ENCODE measurements around the gene PIP5KL1.
A peak's percentile ranks its signal among the peaks of the same experiment; 100 is the strongest.

The PIP5KL1 gene

DNA sequence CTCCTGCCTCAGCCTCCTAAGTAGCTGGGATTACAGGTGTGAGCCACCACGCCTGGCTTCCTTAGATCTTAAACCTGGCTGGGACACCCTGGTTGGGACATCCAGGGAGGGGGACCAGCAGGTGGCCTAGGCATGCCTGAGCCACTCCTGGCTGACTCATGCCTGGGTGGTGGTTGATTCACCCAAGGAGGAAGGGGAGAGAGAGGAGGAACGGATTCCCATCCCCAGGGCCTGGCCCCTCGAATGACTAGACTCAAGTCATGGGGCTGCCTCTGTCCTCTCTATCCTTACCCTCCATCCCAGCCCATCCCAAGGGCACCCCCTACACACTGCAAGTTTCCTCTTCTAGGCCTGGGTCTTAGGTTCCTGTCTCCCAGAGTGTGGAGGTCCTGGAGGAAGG lies 37.5 kb upstream of the PIP5KL1 start:
- no peak for DNase-seq

GRCh38 chr9:127967151-127967809 lies 36.7 kb upstream of the PIP5KL1 start:
- DNase-seq: no peak

- DNase-seq: no peak
Observed at GRCh38 chr9:127966416-127967150, 36.0 kb upstream of the PIP5KL1 start.

DNA sequence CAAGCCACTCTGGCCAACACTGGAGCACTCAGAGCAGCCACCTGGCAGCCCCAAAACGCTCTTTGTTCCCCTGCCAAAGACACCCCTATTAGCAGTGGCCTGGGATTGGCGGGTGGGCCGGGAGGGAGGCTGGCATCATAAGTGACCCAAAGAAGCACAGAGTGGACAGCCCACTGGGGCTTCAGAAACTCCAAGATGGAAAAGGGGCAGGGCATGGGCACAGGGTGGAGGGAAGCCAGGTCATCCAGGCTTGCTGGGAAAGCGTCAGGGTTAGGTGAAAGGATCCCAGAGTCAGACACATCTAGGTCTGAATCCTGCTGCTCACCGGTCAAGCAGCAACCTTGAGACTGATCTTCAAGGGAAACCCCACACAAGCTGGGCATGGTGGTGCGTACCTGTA lies 35.4 kb upstream of the PIP5KL1 start:
- no peak for DNase-seq

- DNase-seq: no peak
Observed at GRCh38 chr9:127963359-127964064, 32.9 kb upstream of the PIP5KL1 start.

DNA sequence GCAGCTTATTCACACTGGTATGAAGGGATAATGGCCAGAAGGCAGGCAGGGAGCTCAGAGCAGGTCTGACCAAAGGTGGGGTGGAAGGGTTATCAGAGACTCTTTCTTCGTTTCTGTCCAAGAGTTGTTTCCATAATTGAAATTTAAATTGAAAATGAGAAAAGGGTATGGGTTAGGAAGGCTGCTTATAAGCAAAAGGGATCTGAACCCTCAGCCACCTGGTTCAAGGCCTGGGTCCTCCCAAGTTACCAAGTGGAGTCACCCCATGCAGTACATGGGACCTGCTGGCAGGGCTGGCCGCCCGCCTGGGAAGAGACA lies 32.4 kb upstream of the PIP5KL1 start:
- no peak for DNase-seq

- DNase-seq: no peak
Observed at GRCh38 chr9:127962278-127962677, 31.7 kb upstream of the PIP5KL1 start.

DNA sequence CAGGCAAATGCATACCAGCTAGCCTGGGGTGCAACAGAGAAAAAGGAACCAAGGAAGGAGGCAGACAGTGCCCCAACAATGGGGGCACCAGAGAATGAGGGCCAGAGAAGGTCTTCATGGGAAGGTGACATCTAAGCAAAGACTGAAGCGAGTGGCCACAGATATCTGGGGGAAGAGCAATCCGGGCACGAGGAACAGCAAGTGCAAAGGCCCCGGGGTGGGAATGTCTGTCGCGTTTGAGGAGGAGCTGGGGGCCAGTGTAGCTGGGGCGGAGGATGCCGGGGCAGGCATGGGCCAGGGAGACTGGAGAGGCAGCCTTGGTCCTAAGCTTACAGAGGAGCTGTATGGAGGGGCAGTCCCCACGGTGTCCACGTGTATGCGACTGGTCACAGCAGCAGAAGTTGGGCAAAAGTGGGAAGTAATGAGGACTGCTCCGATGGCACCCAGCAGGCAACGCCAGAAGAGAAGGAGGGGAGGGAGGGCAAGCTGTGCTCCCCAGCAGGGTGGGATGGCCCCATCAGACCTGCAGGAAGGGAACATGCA lies 31.1 kb upstream of the PIP5KL1 start:
- DNase-seq: no peak

- DNase-seq: no peak
Observed at GRCh38 chr9:127961155-127961490, 30.5 kb upstream of the PIP5KL1 start.

GRCh38 chr9:127960410-127961154 lies 30.0 kb upstream of the PIP5KL1 start:
- DNase-seq: no peak

DNA sequence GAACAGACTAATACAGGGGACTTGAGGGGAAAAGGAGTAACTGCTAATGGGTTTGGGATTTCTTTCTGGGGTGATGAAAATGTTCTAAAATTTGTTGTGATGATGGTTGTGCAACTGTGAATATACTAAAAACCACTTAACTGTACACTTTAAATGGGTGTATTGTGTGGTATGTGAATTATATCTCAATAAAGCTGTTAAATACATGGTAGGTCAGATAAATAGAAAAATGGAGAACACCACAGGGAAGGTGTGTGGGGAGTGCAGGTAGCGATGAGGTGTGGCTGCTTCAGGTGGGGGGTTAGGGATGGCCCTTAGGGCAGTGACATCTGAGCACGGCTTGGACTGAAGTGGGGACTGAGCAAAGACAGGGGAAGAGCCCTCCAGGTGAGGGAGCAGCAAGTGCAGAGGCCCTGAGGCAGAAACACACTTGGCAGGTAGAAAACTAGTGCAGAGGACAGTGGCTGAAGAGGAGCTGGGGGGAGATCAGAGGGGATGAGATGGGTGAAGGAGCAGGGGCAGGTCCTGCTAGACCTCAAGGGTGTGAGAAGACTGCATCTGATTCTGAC lies 29.3 kb upstream of the PIP5KL1 start:
- no peak for DNase-seq

GRCh38 chr9:127959398-127959797 lies 28.8 kb upstream of the PIP5KL1 start:
- no peak for DNase-seq

DNA sequence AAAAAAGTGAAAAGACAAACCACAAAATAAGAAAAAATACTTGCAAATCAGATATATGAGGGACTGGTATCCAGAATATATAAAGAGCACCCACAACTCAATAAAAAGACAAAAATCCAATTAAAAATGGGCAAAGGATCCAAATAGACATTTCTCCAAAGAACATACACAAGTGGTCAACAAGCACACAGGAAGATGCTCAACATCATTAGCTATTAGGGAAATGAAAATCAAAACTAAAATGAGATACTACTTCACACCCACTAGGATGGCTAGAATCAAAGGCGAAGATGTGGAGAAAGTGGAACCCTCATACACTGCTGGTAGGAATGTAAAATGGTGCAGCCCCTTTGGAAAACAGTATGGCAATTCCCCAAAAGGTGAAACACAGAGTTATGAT lies 28.2 kb upstream of the PIP5KL1 start:
- no peak for DNase-seq

GRCh38 chr9:127955294-127956015 lies 24.9 kb upstream of the PIP5KL1 start:
- peak in 4 of 5 experiments; percentile 66 to 82 (median 74) for DNase-seq

DNA sequence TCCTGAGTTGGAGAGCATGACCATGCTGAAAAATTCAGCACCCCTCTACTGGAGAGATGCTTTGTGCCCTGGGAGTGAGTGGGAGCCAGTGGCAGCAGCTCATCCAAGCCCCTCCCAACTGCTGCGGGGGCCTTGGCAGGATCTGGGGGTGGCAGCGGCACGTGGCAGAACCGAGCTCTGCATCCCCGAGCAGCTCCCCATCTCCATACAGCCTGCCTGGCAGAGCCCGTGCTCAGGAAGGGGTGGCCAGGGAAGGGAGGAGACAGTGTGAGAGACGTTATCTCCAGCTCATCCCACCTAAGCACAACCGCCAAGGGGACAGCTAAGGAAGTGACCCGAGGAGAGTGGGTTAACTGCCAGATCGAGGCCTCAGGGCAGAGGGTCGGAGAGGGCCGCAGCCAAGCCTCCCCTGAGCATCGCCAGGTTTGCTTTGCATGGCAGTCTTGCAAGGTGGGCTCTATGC lies 24.3 kb upstream of the PIP5KL1 start:
- no peak for DNase-seq

DNA sequence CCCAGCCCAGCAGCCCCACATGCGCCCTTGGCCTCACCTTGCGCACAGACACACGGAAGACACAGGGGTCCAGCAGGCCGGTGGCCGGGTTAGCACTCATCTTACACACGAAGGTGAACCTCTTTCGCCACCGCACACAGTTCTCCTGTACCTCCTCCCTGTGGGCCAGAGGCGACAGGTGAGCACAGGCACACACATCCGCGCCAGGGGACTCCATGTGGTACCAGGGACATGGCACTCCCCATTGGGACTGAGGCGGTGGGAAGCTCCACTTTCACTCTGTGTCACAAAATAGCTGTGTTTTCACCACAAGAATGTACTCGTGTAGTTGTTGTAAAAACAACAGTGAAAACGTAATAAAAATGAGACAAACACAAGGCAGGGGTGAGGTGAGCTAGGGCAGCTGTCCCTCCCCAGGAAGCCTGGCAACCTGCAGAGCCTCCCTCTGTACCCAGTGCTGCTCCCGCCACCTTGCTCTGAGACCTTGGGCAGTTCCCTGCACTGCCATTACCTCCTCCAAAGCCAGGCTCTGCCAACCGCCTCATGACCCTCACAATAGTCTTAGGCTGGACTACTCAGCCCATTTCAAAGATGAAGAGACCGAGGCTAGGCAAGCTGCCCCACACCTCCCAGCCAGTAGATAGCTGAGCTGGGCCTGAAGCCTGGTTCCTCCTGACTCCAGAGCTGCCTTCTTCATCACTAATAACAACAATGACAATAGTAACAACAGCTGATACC lies 23.4 kb upstream of the PIP5KL1 start:
- DNase-seq: peak in 1 of 5 experiments; percentile 67

DNA sequence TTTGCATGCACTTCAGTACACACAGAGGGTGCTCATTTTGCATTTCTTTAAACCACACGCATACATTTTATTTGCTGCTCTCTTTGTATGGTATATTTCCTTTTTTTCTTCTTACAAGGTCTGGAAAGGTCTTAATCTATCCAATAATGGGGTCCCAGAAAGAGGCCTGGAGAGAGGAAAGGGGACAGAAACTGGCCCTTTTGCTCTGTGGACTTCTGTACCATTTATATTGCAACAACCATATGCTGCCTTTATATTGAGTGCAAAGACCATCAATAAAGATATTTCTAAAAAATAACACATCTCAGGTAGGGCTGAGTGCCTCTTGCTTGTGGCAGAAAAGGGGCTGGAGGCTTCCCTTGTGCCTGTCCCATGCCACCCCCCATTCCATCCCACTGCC lies 22.6 kb upstream of the PIP5KL1 start:
- DNase-seq: no peak

DNA sequence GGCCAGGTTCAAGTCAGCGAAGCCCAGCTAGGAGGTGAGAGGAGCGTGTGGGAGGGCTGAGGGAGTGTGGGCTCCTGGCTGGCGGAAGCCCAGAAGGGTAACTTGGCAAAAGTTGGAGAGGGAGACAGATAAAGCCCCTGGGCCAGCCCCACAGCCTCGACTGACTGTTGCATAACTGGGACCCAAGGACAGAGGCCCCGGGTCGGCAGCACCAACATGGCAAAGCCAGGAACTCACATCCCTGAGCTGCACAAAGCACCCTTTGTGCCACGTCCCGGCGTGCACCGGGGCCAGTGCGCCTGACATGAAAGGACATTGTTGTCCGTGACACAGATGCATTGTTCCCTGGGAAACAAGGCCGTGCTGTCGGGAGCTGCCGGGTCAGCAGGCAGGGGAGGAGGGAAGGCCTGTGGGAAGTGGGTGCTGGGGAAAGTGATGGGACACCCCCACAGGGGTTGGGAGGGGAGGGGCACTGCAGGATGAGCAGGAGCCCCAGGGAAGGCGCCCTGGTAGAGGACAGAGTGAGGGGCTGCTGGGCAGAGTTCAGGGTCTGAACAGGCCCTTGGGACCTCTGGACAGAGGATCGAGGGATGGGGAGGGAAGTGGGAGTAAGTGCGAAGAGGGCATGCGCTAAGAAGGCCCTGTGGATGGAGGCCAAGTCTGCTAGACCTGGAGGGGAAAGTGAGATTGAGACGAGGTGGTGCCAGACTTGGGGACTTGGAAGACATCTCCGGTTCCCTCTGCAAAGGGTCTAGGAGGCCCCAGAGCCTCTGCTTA lies 20.1 kb upstream of the PIP5KL1 start:
- DNase-seq: no peak

DNA sequence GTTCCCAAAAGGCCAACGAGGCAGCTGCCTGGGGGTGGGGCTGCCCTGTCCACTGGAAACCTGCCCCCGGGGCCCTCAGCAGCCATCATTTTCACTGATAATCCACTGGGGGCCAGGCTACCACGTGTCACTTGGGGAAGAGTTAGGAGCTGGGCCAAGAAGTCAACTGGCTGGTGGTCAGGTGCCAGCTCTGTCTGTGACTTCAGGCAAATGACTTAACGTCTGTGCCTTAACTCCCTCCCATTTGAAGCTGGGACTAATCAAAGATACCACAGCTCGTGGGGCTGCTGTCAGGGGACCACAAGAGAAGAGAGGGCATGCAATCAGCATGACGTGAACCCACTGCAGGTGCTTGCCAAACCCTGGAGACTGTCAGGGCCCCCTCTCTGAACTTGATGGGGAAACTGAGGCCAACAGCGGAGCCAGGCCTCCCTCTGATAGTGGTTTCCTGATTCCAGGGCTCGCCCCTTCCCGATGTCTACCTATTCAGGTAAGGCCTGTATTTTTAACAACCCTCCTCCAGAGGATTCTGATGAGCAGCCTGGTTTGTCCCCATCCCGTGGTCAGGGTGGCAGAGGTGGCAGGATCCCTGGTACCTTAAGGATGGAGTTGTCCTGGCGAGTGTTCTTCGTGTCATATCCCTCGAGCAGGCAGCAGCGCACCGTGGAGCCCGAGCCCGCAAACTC lies 19.4 kb upstream of the PIP5KL1 start:
- no peak for DNase-seq
